ENCODE results near the gene THAP3.

THAP3 gene, protein sequence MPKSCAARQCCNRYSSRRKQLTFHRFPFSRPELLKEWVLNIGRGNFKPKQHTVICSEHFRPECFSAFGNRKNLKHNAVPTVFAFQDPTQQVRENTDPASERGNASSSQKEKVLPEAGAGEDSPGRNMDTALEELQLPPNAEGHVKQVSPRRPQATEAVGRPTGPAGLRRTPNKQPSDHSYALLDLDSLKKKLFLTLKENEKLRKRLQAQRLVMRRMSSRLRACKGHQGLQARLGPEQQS

DNA sequence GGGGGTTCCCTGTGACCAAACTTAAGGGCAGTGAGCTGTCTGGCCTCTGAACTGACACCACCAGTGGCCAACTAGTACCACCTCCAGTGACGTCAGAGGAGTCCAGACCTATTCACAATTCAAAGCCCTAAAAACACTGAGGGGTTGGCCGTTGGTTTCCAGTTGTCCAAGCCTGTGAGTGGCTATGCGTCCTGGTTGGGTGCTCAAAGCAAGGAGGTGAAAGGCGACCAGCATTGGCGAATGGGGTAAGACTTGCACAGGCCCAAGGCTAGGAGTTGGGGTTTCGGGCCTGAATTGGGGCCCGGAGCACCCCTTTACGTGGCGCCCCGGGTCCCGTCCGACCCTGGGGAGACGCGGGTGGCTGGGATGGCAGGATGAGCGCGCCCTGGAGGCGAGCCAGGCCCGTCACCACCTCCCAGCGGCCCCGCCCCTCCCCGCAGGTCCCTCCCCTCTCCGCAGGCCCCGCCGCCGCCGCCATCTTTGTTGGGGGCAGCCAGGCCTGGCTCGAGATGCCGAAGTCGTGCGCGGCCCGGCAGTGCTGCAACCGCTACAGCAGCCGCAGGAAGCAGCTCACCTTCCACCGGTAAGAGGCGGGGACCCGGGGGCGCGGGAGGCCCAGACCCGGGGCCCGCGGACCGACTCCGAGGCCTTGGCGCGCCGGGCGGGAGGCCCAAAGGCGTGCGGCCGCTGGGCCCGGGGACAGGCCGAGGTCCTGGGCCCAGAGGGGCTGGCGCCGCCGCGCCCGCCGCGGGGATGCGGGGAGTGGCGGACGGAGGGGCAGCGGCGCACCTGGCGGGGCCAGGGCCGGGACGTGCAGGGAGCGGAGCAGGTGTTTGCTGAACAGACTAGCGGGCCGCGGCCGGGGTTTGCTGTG lies at the start of gene THAP3:
Gene THAP3 (plus strand): TSS at position 159 of the 874 bp plus-strand sequence. CDS start 351 bp downstream, at position 510.
- Histone ChIP-seq H2AFZ (ENCODE audit: low read depth, low read length) (peak within 1 kb of the TSS; percentile 73), H4K20me1 (ENCODE audit: insufficient read depth, low read length) (peaks cover 63% of the 10 kb centered on the region), H3K36me3 (ENCODE audit: insufficient read depth, low read length) (peaks cover 77% of the 10 kb centered on the region), H3K4me2 (ENCODE audit: insufficient read depth, low read length) (peak within 1 kb of the TSS; percentile 76), H3K4me3 (ENCODE audit: low read depth in 1 of 2, low read length in 2 of 2) (peak within 1 kb of the TSS; percentile 49 to 70; a peak in 3 of 4 replicates), H3K9me3 (ENCODE audit: insufficient read depth, low read length, severe bottlenecking) (no peaks in the 10 kb centered on the region), H3K79me2 (ENCODE audit: insufficient read depth, low read length) (peaks cover 61% of the 10 kb centered on the region), H3K27me3 (ENCODE audit: insufficient read depth, low read length, poor library complexity) (no peaks in the 10 kb centered on the region), H3K9ac (ENCODE audit: low read depth, low read length) (peak within 1 kb of the TSS; percentile 84), H3K27ac (ENCODE audit: low read length) (peak within 1 kb of the TSS; percentile 59), H3K4me1 (ENCODE audit: insufficient read depth, low read length) (peaks cover 25% of the 10 kb centered on the region)
- ATAC-seq (ENCODE audit: insufficient read depth, low read depth): peak; percentile 96
- TF ChIP-seq, protein P1, sequence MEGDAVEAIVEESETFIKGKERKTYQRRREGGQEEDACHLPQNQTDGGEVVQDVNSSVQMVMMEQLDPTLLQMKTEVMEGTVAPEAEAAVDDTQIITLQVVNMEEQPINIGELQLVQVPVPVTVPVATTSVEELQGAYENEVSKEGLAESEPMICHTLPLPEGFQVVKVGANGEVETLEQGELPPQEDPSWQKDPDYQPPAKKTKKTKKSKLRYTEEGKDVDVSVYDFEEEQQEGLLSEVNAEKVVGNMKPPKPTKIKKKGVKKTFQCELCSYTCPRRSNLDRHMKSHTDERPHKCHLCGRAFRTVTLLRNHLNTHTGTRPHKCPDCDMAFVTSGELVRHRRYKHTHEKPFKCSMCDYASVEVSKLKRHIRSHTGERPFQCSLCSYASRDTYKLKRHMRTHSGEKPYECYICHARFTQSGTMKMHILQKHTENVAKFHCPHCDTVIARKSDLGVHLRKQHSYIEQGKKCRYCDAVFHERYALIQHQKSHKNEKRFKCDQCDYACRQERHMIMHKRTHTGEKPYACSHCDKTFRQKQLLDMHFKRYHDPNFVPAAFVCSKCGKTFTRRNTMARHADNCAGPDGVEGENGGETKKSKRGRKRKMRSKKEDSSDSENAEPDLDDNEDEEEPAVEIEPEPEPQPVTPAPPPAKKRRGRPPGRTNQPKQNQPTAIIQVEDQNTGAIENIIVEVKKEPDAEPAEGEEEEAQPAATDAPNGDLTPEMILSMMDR (IDR thresholded peaks at IDR 0.05; ENCODE audit: borderline replicate concordance, extremely low read depth, low read length, poor library complexity, severe bottlenecking): peak; percentile 45
- TF ChIP-seq EZH2 (IDR thresholded peaks at IDR 0.05; ENCODE audit: borderline replicate concordance, low read depth, low read length, severe bottlenecking): no peak
- DNase-seq: peak; percentile 89

DNA sequence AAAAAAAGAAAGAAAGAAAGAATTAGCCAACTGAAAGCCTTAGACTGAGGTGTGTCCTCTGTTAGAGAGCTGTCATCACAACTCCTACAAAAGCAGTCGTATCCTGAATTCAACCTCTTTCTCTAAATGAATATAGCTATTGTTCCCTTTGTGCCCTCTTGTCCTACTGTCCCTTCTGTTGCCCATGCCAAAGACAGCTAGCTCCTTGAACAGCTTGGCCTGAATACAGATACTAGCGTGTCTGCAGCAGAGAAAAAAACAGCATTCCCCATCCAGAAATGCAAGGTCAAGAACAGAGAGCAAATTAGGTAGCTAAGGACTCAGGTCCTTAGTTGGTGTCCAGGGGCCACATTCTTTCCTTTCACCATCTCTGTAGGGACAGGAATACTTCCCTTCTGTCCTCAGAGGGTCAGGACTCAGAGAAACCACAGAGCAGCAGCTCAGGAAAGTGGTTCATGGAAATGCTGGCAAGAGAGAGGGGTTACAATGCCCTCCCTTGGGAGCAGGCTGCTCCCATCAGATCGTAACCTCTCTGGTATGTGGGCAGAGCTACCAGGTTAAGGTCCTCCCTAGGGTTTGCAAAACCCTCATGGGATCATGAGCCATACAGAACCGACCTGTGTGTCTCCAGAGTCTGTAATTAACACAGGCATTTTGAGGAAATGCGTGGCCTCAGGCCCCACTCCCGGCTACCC lies 46.7 kb upstream of the THAP3 start:
- Histone ChIP-seq H3K27me3 (ENCODE audit: insufficient read depth, low read length, poor library complexity) (no peaks in the 10 kb centered on the region), H3K27ac (ENCODE audit: low read length) (no peak overlapping the region), H3K9ac (ENCODE audit: low read depth, low read length) (no peak overlapping the region), H3K4me2 (ENCODE audit: insufficient read depth, low read length) (no peak overlapping the region), H3K4me3 (ENCODE audit: low read depth in 1 of 2, low read length in 2 of 2) (no peak overlapping the region), H3K9me3 (ENCODE audit: insufficient read depth, low read length, severe bottlenecking) (no peaks in the 10 kb centered on the region), H4K20me1 (ENCODE audit: insufficient read depth, low read length) (peaks cover 12% of the 10 kb centered on the region), H2AFZ (ENCODE audit: low read depth, low read length) (no peak overlapping the region), H3K4me1 (ENCODE audit: insufficient read depth, low read length) (peaks cover 31% of the 10 kb centered on the region), H3K36me3 (ENCODE audit: insufficient read depth, low read length) (peaks cover 10% of the 10 kb centered on the region; the same call in 1 of the 2 replicates), H3K79me2 (ENCODE audit: insufficient read depth, low read length) (peaks cover 26% of the 10 kb centered on the region)
- TF ChIP-seq, protein P1 (IDR thresholded peaks at IDR 0.05; ENCODE audit: borderline replicate concordance, extremely low read depth, low read length, poor library complexity, severe bottlenecking): no peak
- TF ChIP-seq EZH2 (IDR thresholded peaks at IDR 0.05; ENCODE audit: borderline replicate concordance, low read depth, low read length, severe bottlenecking): no peak
- DNase-seq: no peak
- ATAC-seq (ENCODE audit: insufficient read depth, low read depth): no peak

DNA sequence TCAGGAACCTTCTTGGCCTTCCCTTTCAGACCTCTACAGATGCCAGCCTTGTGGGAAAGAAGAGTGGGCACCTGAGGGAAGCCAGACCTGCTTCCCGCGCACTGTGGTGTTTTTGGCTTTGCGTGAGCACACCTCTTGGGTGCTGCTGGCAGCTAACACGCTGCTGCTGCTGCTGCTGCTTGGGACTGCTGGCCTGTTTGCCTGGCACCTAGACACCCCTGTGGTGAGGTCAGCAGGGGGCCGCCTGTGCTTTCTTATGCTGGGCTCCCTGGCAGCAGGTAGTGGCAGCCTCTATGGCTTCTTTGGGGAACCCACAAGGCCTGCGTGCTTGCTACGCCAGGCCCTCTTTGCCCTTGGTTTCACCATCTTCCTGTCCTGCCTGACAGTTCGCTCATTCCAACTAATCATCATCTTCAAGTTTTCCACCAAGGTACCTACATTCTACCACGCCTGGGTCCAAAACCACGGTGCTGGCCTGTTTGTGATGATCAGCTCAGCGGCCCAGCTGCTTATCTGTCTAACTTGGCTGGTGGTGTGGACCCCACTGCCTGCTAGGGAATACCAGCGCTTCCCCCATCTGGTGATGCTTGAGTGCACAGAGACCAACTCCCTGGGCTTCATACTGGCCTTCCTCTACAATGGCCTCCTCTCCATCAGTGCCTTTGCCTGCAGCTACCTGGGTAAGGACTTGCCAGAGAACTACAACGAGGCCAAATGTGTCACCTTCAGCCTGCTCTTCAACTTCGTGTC lies 45.9 kb upstream of the THAP3 start:
- ATAC-seq (ENCODE audit: insufficient read depth, low read depth) (no peak), DNase-seq (no peak)
- H3K4me3 ChIP-seq (ENCODE audit: low read depth in 1 of 2, low read length in 2 of 2): peak overlapping the region in 1 of 2 experiments; percentile 96; a peak in 1 of 4 replicates
- TF ChIP-seq EZH2 (IDR thresholded peaks at IDR 0.05; ENCODE audit: borderline replicate concordance, low read depth, low read length, severe bottlenecking): no peak
- TF ChIP-seq, protein P1 (IDR thresholded peaks at IDR 0.05; ENCODE audit: borderline replicate concordance, extremely low read depth, low read length, poor library complexity, severe bottlenecking): no peak
- H3K9ac ChIP-seq (ENCODE audit: low read depth, low read length): peak overlapping the region; percentile 75; the same call in 1 of the 2 replicates
- peaks cover 12% of the 10 kb centered on the region for H4K20me1 ChIP-seq (ENCODE audit: insufficient read depth, low read length)
- H3K9me3 ChIP-seq (ENCODE audit: insufficient read depth, low read length, severe bottlenecking): no peaks in the 10 kb centered on the region
- peak overlapping the region; percentile 76 for H2AFZ ChIP-seq (ENCODE audit: low read depth, low read length)
- peaks cover 31% of the 10 kb centered on the region for H3K4me1 ChIP-seq (ENCODE audit: insufficient read depth, low read length)
- H3K27me3 ChIP-seq (ENCODE audit: insufficient read depth, low read length, poor library complexity): no peaks in the 10 kb centered on the region
- H3K4me2 ChIP-seq (ENCODE audit: insufficient read depth, low read length): peak overlapping the region; percentile 100
- H3K36me3 ChIP-seq (ENCODE audit: insufficient read depth, low read length): peaks cover 10% of the 10 kb centered on the region; the same call in 1 of the 2 replicates
- peaks cover 26% of the 10 kb centered on the region for H3K79me2 ChIP-seq (ENCODE audit: insufficient read depth, low read length)
- H3K27ac ChIP-seq (ENCODE audit: low read length): peak overlapping the region; percentile 67

Measured in DND-41 (cell line).